ENCODE measurements around the gene F11R. TPM values are rescaled to one million over a fixed set of nuclear protein-coding genes. Genes with fewer than 3 reads are reported as not detected.
A peak's percentile ranks its signal among the peaks of the same experiment; 100 is the strongest.

The F11R gene
- total RNA-seq, 2 experiments from 2014 or later, result 13.5 to 25.0 TPM

- peaks cover 6% of the 10 kb centered on the region; the same call in 1 of the 2 replicates for H4K20me1 ChIP-seq (ENCODE audit: insufficient read depth, low read length)
- CTCF ChIA-PET (ENCODE audit: unreplicated experiment), result interaction anchor here (0.6 to 1.1 kb wide), 3 partner anchors 14 to 38 kb away, joined by 3 to 4 read pairs (median 3); no protein-coding TSS in a partner anchor
- H3K4me2 ChIP-seq (ENCODE audit: low read length), result peak overlapping the region; percentile 99
- H3K9me3 ChIP-seq (ENCODE audit: low read length), result no peaks in the 10 kb centered on the region
- intact Hi-C loops (cut with micrococcal nuclease; ENCODE audit: unreplicated experiment), result loop anchor here (2.0 kb wide), 2 partner anchors 50 to 86 kb away; partner anchors contain the start of genes NIT1 and PFDN2
- peak overlapping the region; percentile 80; the same call in 1 of the 2 replicates for H2AFZ ChIP-seq (ENCODE audit: low read length)
- peak overlapping the region; percentile 86 for H3K27ac ChIP-seq (ENCODE audit: low read depth, low read length, poor library complexity, severe bottlenecking)
- H3K4me1 ChIP-seq (ENCODE audit: insufficient read depth, low read length, poor library complexity, severe bottlenecking), result peaks cover 30% of the 10 kb centered on the region
- H3K36me3 ChIP-seq (ENCODE audit: insufficient read depth, low read length), result peaks cover 27% of the 10 kb centered on the region
- no TSS peak for BruUV-seq (replicated peaks)
- POLR2A ChIA-PET, result interaction anchor here (0.5 to 3.9 kb wide), 14 partner anchors 9 to 133 kb away, joined by 3 to 42 read pairs (median 5); partner anchors contain the start of genes NDUFS2, NIT1, PFDN2 and TSTD1
- no peak for TF ChIP-seq CTCF (conservative IDR thresholded peaks at IDR 0.05; ENCODE audit: low read length)
- TF ChIP-seq EZH2phosphoT487 (IDR thresholded peaks at IDR 0.05; ENCODE audit: borderline replicate concordance, low read depth, low read length), result no peak
- DNase-seq (ENCODE audit: low spot score), result peak; percentile 41
- H3K4me3 ChIP-seq (ENCODE audit: low read depth, low read length, poor library complexity, severe bottlenecking), result peak overlapping the region; percentile 96
- H3K9me2 ChIP-seq (ENCODE audit: insufficient read depth, low read length), result no peaks in the 10 kb centered on the region
- peaks cover 48% of the 10 kb centered on the region for H3K79me2 ChIP-seq (ENCODE audit: insufficient read depth, low read depth, low read length)
These were observed 48.3 kb upstream of the F11R start for GRCh38 chr1:161069241-161069640.

GRCh38 chr1:161068306-161069234 is 47.6 kb upstream of the F11R start:
- Histone ChIP-seq H3K4me3 (ENCODE audit: low read depth, low read length, poor library complexity, severe bottlenecking) (peak overlapping the region; percentile 96), H3K27ac (ENCODE audit: low read depth, low read length, poor library complexity, severe bottlenecking) (peak overlapping the region; percentile 86), H4K20me1 (ENCODE audit: insufficient read depth, low read length) (peaks cover 6% of the 10 kb centered on the region; the same call in 1 of the 2 replicates), H3K9me3 (ENCODE audit: low read length) (no peaks in the 10 kb centered on the region), H3K9me2 (ENCODE audit: insufficient read depth, low read length) (no peaks in the 10 kb centered on the region), H3K79me2 (ENCODE audit: insufficient read depth, low read depth, low read length) (peaks cover 55% of the 10 kb centered on the region), H3K4me2 (ENCODE audit: low read length) (peak overlapping the region; percentile 99), H3K4me1 (ENCODE audit: insufficient read depth, low read length, poor library complexity, severe bottlenecking) (peaks cover 30% of the 10 kb centered on the region), H3K36me3 (ENCODE audit: insufficient read depth, low read length) (peaks cover 34% of the 10 kb centered on the region), H2AFZ (ENCODE audit: low read length) (no peak overlapping the region)
- BruUV-seq (replicated peaks), result no TSS peak
- ChIA-PET CTCF (ENCODE audit: unreplicated experiment) (interaction anchor here (1.4 kb wide), 2 partner anchors 9 to 22 kb away, joined by 4 to 6 read pairs; partner anchors contain the start of gene USF1), POLR2A (interaction anchor here (0.6 to 3.9 kb wide), 17 partner anchors 8 to 134 kb away, joined by 3 to 42 read pairs (median 4); partner anchors contain the start of genes F11R, NDUFS2, NIT1 and PFDN2)
- intact Hi-C loops (cut with micrococcal nuclease; ENCODE audit: unreplicated experiment), result loop anchor here (1.0 to 2.0 kb wide), 3 partner anchors 23 to 86 kb away; partner anchors contain the start of genes NIT1, PFDN2 and USF1
- TF ChIP-seq CTCF (conservative IDR thresholded peaks at IDR 0.05; ENCODE audit: low read length) (no peak), EZH2phosphoT487 (IDR thresholded peaks at IDR 0.05; ENCODE audit: borderline replicate concordance, low read depth, low read length) (no peak)
- peak; percentile 84 for DNase-seq (ENCODE audit: low spot score)

Measured in OCI-LY7 (cell line).